GM12875 (cell line): ENCODE data around the gene LRBA.

ENCODE experiments used
- H3K4me3 ChIP-seq: one replicate; pipeline ENCODE4 v1.5.1; 2011; ENCODE audit warnings: low read depth, low read length, control low read depth
- TF ChIP-seq, protein P1 (sequence below): IDR thresholded peaks from 2 replicates; pipeline ENCODE4 v1.5.1; 2011; ENCODE audit warnings: low read depth, mild to moderate bottlenecking, control low read depth, inconsistent platforms, low read length, moderate library complexity, borderline replicate concordance; ENCODE audit not compliant: insufficient read depth

LRBA gene

DNA sequence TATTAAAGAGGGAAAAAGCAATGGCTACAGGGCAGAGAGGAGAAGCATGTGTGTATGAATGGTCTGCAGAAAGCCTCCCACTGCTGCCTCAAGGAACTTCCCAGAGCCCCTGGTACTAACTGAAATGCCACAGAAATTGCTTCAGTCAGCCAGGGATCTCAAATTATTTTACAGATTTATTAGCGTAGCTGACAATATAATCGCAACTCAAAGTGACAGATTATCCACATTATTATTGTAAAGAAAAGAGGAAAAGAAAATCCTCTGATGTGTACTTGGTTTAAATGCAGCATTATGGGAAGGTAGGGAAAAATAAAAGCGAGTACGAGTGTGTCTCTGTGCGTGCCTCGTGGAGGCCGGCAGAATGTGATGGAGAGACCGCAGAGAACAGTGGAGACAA is 734.1 kb downstream of the LRBA start:
- H3K4me3 ChIP-seq = no peak overlapping the region

DNA sequence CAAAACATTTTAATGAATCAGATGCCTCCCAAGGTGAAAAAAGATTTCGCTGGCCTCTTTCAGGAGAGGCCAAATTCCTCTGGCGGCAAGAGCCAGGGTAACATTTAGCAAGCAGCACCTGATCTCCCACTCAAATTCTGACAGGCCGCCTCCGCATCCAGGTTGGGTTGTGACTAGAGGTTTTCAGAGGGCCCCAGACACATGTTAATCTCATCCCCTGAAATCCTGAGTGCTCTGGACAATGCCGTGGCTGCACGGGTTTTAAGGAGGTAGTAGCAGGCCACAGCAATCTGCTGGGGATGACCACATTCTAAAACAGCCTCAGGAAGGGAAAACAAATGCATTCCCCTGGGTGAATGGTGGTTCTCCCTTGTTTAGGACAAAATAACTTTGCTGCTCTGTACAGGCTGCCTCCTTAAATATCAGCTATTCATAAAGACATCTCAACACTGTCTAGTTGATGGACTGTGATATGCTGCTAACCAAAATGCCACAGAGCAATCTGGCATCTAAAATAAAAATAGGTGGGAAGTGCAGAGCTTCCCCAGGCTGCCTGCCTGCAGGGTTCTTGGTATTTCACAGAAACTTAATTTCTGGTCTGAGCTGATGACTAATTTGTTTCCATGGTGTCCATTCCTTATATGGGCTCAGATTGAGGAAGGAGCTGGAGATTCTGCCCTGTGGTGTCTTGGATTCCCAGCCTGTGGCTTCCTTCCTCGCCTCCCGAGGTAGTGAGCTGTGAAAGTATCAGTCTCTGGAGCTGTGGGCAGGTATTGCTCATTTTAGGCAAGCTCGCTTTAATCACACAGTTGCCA is 734.8 kb downstream of the LRBA start:
- no peak overlapping the region for H3K4me3 ChIP-seq
- TF ChIP-seq, protein P1, sequence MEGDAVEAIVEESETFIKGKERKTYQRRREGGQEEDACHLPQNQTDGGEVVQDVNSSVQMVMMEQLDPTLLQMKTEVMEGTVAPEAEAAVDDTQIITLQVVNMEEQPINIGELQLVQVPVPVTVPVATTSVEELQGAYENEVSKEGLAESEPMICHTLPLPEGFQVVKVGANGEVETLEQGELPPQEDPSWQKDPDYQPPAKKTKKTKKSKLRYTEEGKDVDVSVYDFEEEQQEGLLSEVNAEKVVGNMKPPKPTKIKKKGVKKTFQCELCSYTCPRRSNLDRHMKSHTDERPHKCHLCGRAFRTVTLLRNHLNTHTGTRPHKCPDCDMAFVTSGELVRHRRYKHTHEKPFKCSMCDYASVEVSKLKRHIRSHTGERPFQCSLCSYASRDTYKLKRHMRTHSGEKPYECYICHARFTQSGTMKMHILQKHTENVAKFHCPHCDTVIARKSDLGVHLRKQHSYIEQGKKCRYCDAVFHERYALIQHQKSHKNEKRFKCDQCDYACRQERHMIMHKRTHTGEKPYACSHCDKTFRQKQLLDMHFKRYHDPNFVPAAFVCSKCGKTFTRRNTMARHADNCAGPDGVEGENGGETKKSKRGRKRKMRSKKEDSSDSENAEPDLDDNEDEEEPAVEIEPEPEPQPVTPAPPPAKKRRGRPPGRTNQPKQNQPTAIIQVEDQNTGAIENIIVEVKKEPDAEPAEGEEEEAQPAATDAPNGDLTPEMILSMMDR = no peak

More for the DNA sequence above, 734.1 kb downstream of the LRBA start:
- TF ChIP-seq, protein P1 = no peak

DNA sequence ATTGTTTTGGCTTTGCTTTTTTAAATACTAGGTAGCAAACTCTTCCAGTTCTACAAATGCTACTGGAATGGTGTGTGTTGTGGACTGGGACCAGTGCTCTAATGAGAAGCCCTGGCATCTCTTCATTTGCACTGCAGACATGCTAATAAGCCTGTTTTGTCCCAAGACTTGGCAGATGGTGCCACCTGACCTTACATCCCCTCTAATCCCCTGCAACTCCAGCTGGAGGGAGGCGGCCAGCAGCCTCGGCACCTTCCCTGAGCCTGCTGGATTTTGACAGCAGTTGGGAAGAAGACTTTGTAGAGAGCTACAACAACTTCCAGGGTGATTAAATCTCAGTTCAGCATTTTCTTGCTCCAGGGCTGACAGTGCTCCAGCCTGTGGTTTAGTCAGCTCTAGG is 736.9 kb downstream of the LRBA start:
- H3K4me3 ChIP-seq = no peak overlapping the region

GRCh38 chr4:150268444-150268843 is 746.6 kb downstream of the LRBA start:
- TF ChIP-seq, protein P1 = no peak
- no peak overlapping the region for H3K4me3 ChIP-seq

More for the DNA sequence above, 736.9 kb downstream of the LRBA start:
- TF ChIP-seq, protein P1 = no peak

DNA sequence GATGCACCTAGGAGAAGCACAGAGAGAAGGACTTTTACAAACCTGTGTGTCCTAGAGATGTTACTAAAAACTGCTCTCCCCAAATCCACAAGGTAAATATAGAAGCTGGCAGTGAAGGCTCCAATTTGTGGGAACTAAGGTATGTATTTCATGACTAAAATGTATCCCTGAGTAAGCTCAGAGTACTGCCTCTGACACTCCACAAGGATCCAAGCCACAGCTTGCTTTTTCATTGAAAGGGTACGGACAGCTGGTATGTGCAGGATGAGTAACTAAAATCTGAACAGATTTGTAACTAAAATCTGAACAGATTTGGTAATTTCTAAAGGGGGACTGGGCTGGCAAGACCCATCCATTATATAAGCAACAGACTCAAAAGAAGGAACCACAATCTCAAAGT is 749.3 kb downstream of the LRBA start:
- no peak overlapping the region for H3K4me3 ChIP-seq
- TF ChIP-seq, protein P1 = no peak

- H3K4me3 ChIP-seq = no peak overlapping the region
Observed at GRCh38 chr4:150264595-150265161, 750.4 kb downstream of the LRBA start.

DNA sequence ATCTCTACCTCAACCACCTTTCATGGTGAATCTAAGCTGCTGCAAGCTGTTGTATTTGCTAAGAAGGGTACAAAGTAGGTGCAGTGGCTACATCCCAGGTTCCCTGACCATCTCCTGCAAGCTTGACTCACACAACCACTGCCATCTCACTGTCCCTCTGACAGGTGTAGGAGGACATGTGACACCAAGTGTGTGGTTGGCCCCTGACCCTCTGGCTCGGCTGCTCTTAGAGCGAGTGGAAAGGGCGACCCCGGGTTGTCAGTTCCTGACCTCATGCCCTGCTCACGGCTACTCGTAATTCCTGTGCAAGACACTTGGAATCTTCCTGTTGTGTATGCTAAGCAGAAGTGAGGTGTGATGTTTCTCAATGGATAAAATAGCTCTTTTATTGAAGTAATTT is 752.5 kb downstream of the LRBA start:
- TF ChIP-seq, protein P1 = no peak
- no peak overlapping the region for H3K4me3 ChIP-seq

More at GRCh38 chr4:150264595-150265161, 750.4 kb downstream of the LRBA start:
- TF ChIP-seq, protein P1 = no peak
